K562 (cell line): ENCODE measurements around the gene CRAMP1. TPM values are rescaled to one million over a fixed set of nuclear protein-coding genes. Genes with fewer than 3 reads are reported as not detected.

Experiments used
- ELF2 ChIP-seq: fragments of 250-450 bp; sonication (Bioruptor Pico); IDR thresholded peaks from 2 replicates; pipeline ENCODE4 v1.5.0; 2021; ENCODE audit warnings: mild to moderate bottlenecking
- ETV1 ChIP-seq: fragments of 450-650 bp; conservative IDR thresholded peaks from 2 replicates; pipeline ENCODE4 v1.6.1; 2016; ENCODE audit warnings: missing genetic modification characterization, control low read depth, low read depth, missing compliant biosample characterization
- HMGN3 ChIP-seq: IDR thresholded peaks from 2 replicates; pipeline ENCODE4 v1.6.1; 2011; ENCODE audit warnings: borderline replicate concordance, low read depth, mild to moderate bottlenecking, mixed read lengths, low read length; ENCODE audit not compliant: insufficient read length; ENCODE audit errors: extremely low read depth
- KDM5B ChIP-seq: fragments of 200-600 bp; sonication (generic); IDR thresholded peaks from 2 replicates; pipeline ENCODE4 v1.6.1; 2012; ENCODE audit warnings: low read depth, mild to moderate bottlenecking, moderate library complexity, low read length, control low read depth, inconsistent platforms; ENCODE audit not compliant: insufficient replicate concordance
- MTA3 ChIP-seq: fragments of 450-650 bp; formaldehyde crosslinking; IDR thresholded peaks from 2 replicates; pipeline ENCODE4 v1.6.1; 2017; ENCODE audit warnings: mild to moderate bottlenecking, borderline replicate concordance
- NEUROD1 ChIP-seq: fragments of 150-350 bp; IDR thresholded peaks from 2 replicates; pipeline ENCODE4 v1.6.1; 2014; ENCODE audit warnings: borderline replicate concordance, low read length, low read depth; ENCODE audit not compliant: partially characterized antibody
- PHF20 ChIP-seq: fragments of 450-650 bp; IDR thresholded peaks from 2 replicates; pipeline ENCODE4 v1.6.1; 2018; ENCODE audit not compliant: partially characterized antibody
- POLR3G ChIP-seq: IDR thresholded peaks from 2 replicates; pipeline ENCODE4 v1.6.1; 2011; ENCODE audit not compliant: insufficient read length, insufficient replicate concordance; ENCODE audit errors: extremely low read depth
- SNIP1 ChIP-seq: fragments of 450-650 bp; IDR thresholded peaks from 2 replicates; pipeline ENCODE4 v1.7.1; 2017; ENCODE audit warnings: low read depth, mild to moderate bottlenecking
- SRF ChIP-seq, 2 experiments: fragments of 250-450, 450-650 bp in 1 of 2; sonication (Bioruptor Pico) in 1 of 2; sonication (generic) in 1 of 2; formaldehyde crosslinking; IDR thresholded peaks; 2 replicates each; pipeline versions ENCODE4 v1.5.0 to v1.5.1; 2020 to 2022; ENCODE audit warnings: mild to moderate bottlenecking in 1 of 2, missing genetic modification reagents in 1 of 2
- TCF7 ChIP-seq: sonication (generic); IDR thresholded peaks from 2 replicates; pipeline ENCODE4 v1.6.1; 2016; ENCODE audit warnings: antibody characterized with exemption, borderline replicate concordance
- TGIF2 ChIP-seq: sonication (generic); formaldehyde crosslinking; IDR thresholded peaks from 2 replicates; pipeline ENCODE4 v1.8.1; 2022; ENCODE audit warnings: mild to moderate bottlenecking, missing genetic modification reagents, moderate library complexity
- YY1 ChIP-seq, 3 experiments: IDR thresholded peaks; 2 replicates each; pipeline ENCODE4 v1.6.1; 2011; ENCODE audit warnings: low read length in 2 of 3, mild to moderate bottlenecking in 2 of 3, moderate library complexity in 2 of 3, borderline replicate concordance in 1 of 3, control low read depth in 1 of 3, low read depth in 1 of 3; ENCODE audit not compliant: insufficient read depth in 3 of 3, insufficient replicate concordance in 2 of 3, control insufficient read depth in 1 of 3, insufficient read length in 1 of 3; ENCODE audit errors: extremely low read depth in 1 of 3
- ZC3H11A ChIP-seq: IDR thresholded peaks from 2 replicates; pipeline ENCODE4 v1.6.1; 2012; ENCODE audit warnings: low read depth, low read length, improper control_type of control experiment
- ZNF12 ChIP-seq: sonication (generic); formaldehyde crosslinking; IDR thresholded peaks from 2 replicates; pipeline ENCODE4 v1.4.0; 2020; ENCODE audit warnings: mild to moderate bottlenecking, missing genetic modification reagents
- ZNF121 ChIP-seq: sonication (generic); formaldehyde crosslinking; conservative IDR thresholded peaks from 2 replicates; pipeline ENCODE4 v1.8.0; 2022; ENCODE audit warnings: missing genetic modification reagents
- polyA plus RNA-seq, 8 experiments: library from polyadenylated mRNA; depleted of rRNA in 4 of 8; stranded (reverse) in 5 of 8; unstranded in 3 of 8; fragments of >200 nt; fragmentation: Nextera tagmentation in 2 of 8; fragmentation: Illumina TruSeq in 1 of 8; extraction: Ambion mirVana in 2 of 8; extraction: Trizol in 1 of 8; gene quantifications; 2 replicates each; pipeline versions ENCODE4 v1.2.1 to v1.2.3, GENCODE V29; 2011 to 2014; ENCODE audit warnings: inconsistent platforms in 1 of 8, missing spikeins in 1 of 8
- total RNA-seq, 7 experiments: library from RNA; depleted of rRNA in 6 of 7; stranded (reverse); fragments of >200 nt in 6 of 7; fragmentation: Illumina TruSeq in 2 of 7; extraction: Trizol in 2 of 7; gene quantifications; 2 replicates each; pipeline versions ENCODE4 v1.2.1 to v1.2.3, GENCODE V29; 2011 to 2021; ENCODE audit warnings: low replicate concordance in 1 of 7
- TF ChIP-seq, protein P1 (sequence below): sonication (generic); formaldehyde crosslinking; IDR thresholded peaks from 2 replicates; pipeline ENCODE4 v1.8.0; 2022; ENCODE audit warnings: missing genetic modification reagents, mild to moderate bottlenecking, moderate library complexity, borderline replicate concordance
- TF ChIP-seq, protein P2 (sequence below): fragments of 450-650 bp; formaldehyde crosslinking; IDR thresholded peaks from 2 replicates; pipeline ENCODE4 v1.4.0; 2022; ENCODE audit warnings: missing genetic modification characterization
- TF ChIP-seq, protein P3 (sequence below): sonication (generic); formaldehyde crosslinking; IDR thresholded peaks from 2 replicates; pipeline ENCODE4 v1.8.1; 2023; ENCODE audit warnings: mild to moderate bottlenecking, missing genetic modification reagents
- TF ChIP-seq, protein P4 (sequence below): fragments of 250-450 bp; sonication (Bioruptor Pico); IDR thresholded peaks from 2 replicates; pipeline ENCODE4 v1.8.0; 2022; ENCODE audit warnings: inconsistent platforms, mild to moderate bottlenecking, moderate library complexity, borderline replicate concordance

CRAMP1 gene
- total and polyA plus RNA-seq, 9 of the 15 experiments (the other 6 are each of a cell fraction or from before 2014, with no cell fraction given) = 0.52 to 20.8 (median 7.5) TPM

DNA sequence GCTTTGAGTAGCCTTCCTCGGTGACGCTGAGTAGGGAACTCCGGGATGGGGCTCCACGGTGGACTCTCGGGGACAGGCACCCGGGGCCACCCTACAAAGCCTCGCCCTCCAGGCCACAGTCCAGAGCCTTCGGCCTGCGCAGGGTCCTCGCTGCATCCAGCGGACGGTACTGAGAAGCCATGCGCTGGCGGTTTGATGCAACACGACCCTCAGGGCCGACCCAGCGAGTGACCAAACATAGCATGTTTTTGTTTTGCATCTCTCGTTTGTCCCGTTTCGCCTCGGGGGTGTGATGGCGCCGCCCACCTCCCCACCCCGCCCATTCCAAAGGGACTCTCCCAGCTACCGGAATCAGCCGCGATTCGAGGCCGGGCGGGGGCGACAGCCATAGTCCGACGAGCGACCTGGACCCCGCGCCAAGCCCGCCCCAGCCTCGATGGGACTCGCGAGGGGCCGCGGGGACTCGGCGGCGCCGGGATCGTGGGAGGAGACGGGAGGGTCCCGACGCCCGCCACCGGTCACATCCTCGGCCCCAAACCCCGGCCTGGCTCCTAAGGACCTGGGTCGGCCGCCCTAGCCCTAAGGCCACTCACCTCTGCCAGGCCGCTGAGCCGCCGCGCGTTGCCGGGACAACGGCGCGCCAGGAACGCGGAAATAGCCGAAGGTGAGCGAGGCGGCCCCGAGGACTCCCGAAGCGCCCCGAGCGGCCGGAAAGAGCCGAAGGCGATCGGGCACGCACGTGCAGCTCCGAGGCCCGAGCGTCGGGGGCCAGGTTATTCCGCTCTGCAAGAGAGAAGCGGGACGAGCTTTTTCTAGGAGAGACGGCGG lies 1.9 kb upstream of the CRAMP1 start (continued):
- TF ChIP-seq ZC3H11A (no peak), MTA3 (0 out of 2 replicates have a peak, but pooled peaks have one; percentile 62), SRF (CRISPR knock-in tag; IDR thresholded peaks at IDR 0.05) (no peak), ELF2 (CRISPR knock-in tag) (peak; percentile 21; the same call in 1 of the 2 replicates), TGIF2 (CRISPR knock-in tag) (0 out of 2 replicates have a peak, but pooled peaks have one; percentile 60), HMGN3 (peak; percentile 71), KDM5B (peak; percentile 29), SNIP1 (no peak), POLR3G (no peak), YY1 (IDR thresholded peaks at IDR 0.05; ENCODE audit: borderline replicate concordance in 1 of 3, control insufficient read depth in 1 of 3, extremely low read depth in 1 of 3, insufficient read depth in 3 of 3, insufficient read length in 1 of 3, insufficient replicate concordance in 2 of 3, low read depth in 1 of 3, low read length in 2 of 3) (peak in 1 of 3 experiments; percentile 15), TCF7 (no peak), ZNF121 (CRISPR knock-in tag) (no peak), PHF20 (peak; percentile 25), ZNF12 (0 out of 2 replicates have a peak, but pooled peaks have one; percentile 68), ETV1 (peak; percentile 16; the same call in 1 of the 2 replicates), NEUROD1 (no peak)
- TF ChIP-seq, protein P1, sequence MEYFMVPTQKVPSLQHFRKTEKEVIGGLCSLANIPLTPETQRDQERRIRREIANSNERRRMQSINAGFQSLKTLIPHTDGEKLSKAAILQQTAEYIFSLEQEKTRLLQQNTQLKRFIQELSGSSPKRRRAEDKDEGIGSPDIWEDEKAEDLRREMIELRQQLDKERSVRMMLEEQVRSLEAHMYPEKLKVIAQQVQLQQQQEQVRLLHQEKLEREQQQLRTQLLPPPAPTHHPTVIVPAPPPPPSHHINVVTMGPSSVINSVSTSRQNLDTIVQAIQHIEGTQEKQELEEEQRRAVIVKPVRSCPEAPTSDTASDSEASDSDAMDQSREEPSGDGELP (CRISPR knock-in tag) = peak; percentile 68
- TF ChIP-seq, protein P2, sequence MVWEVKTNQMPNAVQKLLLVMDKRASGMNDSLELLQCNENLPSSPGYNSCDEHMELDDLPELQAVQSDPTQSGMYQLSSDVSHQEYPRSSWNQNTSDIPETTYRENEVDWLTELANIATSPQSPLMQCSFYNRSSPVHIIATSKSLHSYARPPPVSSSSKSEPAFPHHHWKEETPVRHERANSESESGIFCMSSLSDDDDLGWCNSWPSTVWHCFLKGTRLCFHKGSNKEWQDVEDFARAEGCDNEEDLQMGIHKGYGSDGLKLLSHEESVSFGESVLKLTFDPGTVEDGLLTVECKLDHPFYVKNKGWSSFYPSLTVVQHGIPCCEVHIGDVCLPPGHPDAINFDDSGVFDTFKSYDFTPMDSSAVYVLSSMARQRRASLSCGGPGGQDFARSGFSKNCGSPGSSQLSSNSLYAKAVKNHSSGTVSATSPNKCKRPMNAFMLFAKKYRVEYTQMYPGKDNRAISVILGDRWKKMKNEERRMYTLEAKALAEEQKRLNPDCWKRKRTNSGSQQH = 0 out of 2 replicates have a peak, but pooled peaks have one; percentile 18
- TF ChIP-seq, protein P3, sequence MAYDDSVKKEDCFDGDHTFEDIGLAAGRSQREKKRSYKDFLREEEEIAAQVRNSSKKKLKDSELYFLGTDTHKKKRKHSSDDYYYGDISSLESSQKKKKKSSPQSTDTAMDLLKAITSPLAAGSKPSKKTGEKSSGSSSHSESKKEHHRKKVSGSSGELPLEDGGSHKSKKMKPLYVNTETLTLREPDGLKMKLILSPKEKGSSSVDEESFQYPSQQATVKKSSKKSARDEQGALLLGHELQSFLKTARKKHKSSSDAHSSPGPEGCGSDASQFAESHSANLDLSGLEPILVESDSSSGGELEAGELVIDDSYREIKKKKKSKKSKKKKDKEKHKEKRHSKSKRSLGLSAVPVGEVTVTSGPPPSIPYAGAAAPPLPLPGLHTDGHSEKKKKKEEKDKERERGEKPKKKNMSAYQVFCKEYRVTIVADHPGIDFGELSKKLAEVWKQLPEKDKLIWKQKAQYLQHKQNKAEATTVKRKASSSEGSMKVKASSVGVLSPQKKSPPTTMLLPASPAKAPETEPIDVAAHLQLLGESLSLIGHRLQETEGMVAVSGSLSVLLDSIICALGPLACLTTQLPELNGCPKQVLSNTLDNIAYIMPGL (CRISPR knock-in tag) = no peak
- TF ChIP-seq, protein P4, sequence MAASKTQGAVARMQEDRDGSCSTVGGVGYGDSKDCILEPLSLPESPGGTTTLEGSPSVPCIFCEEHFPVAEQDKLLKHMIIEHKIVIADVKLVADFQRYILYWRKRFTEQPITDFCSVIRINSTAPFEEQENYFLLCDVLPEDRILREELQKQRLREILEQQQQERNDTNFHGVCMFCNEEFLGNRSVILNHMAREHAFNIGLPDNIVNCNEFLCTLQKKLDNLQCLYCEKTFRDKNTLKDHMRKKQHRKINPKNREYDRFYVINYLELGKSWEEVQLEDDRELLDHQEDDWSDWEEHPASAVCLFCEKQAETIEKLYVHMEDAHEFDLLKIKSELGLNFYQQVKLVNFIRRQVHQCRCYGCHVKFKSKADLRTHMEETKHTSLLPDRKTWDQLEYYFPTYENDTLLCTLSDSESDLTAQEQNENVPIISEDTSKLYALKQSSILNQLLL (CRISPR knock-in tag) = no peak
